ENCODE data around the gene PRR5L.

The PRR5L gene

GRCh38 chr11:36407356-36407755 lies 111.3 kb downstream of the PRR5L start:
- no peak for DNase-seq

- DNase-seq, result no peak
Measured at GRCh38 chr11:36408498-36409136, 112.5 kb downstream of the PRR5L start.

DNA sequence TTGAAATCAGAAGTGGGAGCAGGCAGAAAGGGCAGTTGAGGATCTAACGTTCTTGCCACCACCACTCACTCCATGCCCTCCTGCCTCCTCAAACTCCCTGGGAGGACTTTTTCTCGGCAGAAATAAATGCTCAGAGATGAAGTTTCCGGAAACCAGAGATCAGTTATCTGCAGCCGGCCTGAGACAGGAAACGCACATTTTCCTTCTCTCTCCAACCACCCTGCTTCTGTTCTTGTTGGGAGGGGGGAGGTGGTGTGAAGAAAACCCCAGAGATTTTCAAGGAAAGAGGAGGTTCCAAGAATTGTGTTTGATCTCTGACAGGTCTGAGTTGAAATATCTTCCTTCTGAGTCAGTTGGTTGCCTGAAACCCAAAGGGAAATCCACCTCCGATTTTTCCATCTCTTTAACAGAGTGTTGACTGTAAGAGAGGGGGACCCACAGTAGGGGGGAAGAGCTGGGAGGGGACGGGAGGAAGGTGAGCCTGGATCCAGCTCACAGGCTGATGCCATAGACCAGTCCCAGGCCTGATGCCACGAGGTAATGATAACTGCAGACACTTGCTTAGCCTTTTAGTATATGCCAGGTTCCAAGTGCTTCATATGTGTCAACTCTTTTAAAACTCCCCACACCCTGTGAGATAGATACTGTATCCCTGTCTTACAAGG lies 113.2 kb downstream of the PRR5L start:
- DNase-seq, result peak; percentile 54

DNA sequence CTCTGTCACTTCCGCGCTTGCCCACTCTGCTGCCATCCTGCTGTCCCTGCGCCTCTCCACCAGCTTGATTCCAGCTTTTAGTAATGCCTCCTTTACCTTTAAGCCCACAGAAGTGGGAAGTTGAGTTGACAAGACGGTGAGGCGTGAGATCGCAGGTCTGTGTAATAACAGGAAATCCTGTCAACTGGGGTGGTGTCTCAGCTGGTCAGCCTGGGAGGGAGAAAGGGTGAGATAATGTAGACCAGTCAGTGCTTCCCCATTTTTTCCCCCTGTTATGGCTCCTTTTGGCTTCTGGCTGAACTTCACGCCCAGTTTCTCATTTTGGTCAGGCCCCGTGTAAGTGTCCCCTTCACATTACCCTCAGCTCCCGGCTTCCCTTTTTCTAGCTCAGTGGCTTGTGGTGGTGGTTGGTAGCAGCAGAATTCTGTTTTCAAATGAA lies 115.1 kb downstream of the PRR5L start:
- peak; percentile 64 for DNase-seq

GRCh38 chr11:36412781-36413383 lies 116.8 kb downstream of the PRR5L start:
- no peak for DNase-seq

GRCh38 chr11:36417154-36417553 lies 121.1 kb downstream of the PRR5L start:
- no peak for DNase-seq

DNA sequence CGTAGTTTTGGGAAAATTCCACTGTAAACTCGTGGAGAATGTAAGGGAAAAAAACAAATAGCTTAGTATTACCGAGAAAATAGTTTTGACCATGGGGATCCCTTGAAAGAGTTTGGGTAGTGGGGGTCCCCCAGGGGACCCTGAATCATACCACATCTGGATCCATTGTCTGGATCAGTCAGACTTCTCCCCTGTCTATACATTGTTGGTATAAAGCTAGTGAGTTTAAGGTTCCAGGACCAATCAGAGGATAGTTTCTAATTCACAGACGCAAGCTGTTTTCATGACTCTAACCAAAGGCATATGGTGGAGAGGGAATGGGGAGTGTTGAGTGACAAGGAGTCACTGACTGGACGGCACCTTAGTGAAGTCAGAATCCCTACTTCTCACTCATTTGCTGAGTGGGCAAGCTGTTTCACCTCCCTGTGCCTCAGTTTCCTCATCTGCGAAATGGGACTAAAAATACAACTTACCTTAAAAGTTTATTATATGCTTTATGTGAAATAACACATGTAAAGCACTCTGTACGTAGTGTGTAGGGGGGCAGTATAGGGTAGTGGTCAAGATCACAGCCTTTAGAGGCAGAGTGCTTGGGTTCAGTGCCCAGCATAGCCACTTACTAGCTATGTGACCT lies 123.8 kb downstream of the PRR5L start:
- no peak for DNase-seq

GRCh38 chr11:36421546-36422155 lies 125.6 kb downstream of the PRR5L start:
- no peak for DNase-seq

- DNase-seq, result no peak
Measured at GRCh38 chr11:36425561-36426081, 129.5 kb downstream of the PRR5L start.

DNA sequence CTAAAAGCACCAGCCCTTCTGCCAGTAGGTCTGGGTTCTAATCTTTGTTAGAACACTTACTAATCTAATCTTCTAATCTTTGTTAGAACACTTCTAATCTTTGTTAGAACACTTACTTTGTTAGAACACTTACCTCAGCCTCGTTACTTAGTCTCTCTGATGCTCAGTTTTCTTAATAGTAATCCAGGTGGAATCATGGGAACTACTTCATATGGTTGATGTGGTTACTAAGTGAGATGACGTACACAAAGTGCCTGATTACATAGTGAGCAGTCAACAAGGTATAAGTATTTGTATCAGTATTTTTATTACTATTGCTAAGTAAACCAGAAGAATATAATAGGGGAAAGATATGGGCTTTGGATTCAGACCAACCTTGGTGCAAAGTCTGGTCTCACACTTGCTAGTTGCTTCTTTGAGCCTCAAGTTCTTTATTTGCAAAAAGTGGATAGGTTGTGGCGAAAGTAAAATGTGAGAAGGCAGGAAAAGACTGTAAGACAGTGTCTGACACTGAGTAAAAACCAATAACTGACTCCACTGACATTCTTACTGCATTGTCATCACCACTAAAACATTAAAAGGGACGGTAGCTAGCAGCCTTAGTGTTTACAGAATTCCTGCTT lies 130.2 kb downstream of the PRR5L start:
- DNase-seq, result no peak

- DNase-seq, result no peak
Measured at GRCh38 chr11:36427079-36427478, 131.0 kb downstream of the PRR5L start.

DNA sequence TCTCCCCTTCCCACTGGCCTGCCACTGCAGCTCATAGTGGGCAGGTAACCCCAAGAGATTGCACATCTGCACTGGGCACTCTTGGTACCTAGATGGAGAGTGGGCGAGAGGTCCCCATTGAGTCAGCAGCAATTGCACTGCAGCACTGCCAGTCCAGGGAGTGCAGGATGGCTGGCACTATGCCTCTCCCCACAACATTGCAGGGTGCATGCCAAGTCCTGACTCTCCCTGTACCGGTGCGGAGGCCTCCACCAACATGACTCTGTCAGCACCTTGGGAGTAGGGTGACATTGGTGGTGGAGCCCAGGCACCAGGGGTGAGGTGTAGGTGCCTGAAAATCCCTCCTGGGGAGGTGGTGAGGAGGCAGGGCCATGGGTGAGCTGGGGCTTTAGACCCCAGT lies 131.8 kb downstream of the PRR5L start:
- no peak for DNase-seq

DNA sequence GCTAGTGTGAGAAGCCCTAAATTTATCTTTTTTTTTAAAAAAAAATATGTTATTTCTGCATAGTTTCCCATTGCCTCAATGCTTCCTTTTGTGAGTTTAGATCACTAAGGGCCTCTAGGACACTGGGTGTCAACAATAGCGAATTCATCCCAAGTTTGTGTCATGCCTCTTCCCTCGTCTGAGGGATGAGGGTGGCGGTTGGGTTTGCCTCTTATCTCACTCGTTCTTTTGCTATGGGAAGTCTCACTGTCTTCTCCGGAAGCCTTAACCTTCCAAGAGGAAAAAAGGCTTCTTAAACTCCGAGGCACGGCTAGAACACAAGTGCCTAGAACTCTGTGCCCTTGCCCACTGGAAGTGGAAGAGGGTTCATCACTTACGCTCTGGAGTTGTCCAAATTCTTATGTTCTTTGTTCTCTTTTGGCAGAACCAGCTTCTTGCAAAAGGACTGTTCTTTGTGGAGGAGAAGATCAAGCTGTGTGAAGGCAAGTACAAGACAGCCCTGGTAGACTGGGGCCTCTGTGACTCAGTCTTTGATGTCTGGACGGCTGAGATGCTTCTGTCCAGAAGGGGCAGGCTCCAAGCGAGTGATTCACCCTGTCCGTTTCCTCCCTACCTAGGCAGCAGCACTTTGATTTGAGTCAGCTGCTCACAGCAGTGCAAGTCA lies 135.5 kb downstream of the PRR5L start:
- DNase-seq, result no peak

- no peak for DNase-seq
Measured at GRCh38 chr11:36432093-36432469, 136.0 kb downstream of the PRR5L start.

GRCh38 chr11:36432738-36433137 lies 136.7 kb downstream of the PRR5L start:
- no peak for DNase-seq

DNA sequence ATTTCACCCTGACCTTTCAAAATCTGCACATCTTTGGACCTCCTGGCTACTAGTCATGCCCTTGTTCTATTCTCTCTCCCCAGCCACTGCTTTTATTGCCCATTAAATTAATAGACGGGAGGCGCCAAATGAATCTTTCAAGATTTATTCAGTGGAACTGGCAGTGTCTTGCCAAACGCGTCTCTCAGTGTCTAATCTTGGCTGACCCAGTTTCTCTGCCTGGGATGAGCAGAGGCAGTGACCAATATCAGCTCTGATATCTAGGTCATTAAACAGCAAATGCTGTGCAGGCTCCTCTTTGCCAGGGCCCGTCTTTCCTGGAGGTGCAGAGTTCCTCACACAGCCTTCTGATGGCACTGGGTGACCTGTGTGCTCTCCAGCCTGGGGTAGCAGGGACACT lies 140.0 kb downstream of the PRR5L start:
- DNase-seq, result no peak

DNA sequence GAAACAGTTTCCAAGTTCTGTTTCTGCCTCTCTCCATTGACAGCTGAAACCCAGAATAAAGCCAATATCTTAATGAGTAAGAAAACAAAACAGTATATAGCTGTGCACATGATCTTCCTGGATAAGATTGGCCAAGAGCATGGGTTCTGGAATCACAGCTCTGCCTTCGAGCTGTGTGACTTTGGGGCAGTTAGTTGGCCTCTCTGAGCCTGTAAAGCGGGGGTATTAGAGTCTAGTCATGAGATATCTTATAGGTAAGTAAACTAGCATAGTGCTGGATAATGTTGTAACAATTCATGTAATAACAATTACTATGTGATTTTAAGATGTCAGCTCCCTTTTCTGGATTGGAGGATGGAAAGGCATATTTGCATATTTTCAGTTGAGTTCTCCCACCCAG lies 140.5 kb downstream of the PRR5L start:
- no peak for DNase-seq

DNA sequence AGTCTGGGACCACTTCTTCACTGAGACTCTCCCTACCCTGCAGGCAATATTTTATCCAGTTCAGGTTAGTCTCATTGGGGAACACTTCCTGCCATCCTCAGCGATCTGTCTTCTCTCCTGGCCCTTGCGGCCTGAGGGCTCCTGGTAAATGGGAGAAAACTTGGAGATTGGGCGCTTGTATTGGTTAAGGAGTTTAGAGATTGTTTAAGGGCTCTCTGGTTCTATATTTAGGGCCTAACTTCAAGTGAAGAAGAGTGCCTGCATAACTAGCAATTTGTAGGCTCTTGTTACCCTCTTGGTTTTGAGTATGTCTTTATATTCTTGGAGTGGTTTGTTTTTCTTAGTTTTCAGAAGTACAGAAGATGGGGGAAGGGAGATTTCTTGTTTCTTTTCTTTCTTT lies 141.3 kb downstream of the PRR5L start:
- no peak for DNase-seq

DNA sequence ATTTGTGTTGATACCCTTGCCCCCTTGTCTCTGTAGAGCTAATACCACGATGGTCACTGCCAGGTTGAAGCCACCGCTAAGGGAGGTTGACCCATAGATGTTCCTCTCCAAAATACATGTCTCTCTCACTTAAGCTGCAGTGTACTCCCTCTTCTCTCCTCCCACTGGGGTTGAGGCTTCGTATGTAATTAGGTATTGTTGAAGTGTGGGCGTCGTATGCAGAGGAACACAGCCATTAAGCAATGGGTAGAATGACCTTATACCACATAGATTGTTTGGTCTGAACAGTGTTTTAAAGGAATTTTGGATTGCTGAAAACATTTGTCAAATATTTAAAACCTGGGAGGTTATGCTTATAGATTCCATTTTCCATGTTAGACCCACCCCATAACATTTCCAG lies 142.0 kb downstream of the PRR5L start:
- DNase-seq, result no peak

- DNase-seq, result no peak
Measured at GRCh38 chr11:36441610-36442208, 145.6 kb downstream of the PRR5L start.

GRCh38 chr11:36443661-36444060 lies 147.6 kb downstream of the PRR5L start:
- DNase-seq, result no peak

GRCh38 chr11:36446135-36446534 lies 150.0 kb downstream of the PRR5L start:
- no peak for DNase-seq

All from GF-D8 (cell line).